Adipocyte (in vitro differentiated cells): ENCODE data around the gene MSH3.
A peak's percentile ranks its signal among the peaks of the same experiment; 100 is the strongest.
"Not testable (repeated sequence)": the region's sequence is repeated elsewhere in the genome, so short reads cannot be mapped to it uniquely, and the experiment has no call there.

Experiments
- DNase-seq: peaks from one replicate; pipeline ENCODE4 v3.0.0-alpha.2; 2015; ENCODE audit warnings: low read depth
- H3K27me3 ChIP-seq: replicated peaks from 2 replicates; pipeline ENCODE4 v1.7.0; 2013; ENCODE audit warnings: mild to moderate bottlenecking, low read length, moderate library complexity; ENCODE audit not compliant: control insufficient read depth, insufficient read depth
- H3K36me3 ChIP-seq: 2 replicates; pipeline ENCODE4 v1.7.0; 2013; ENCODE audit warnings: low read length, mild to moderate bottlenecking, moderate library complexity; ENCODE audit not compliant: control insufficient read depth, insufficient read depth, severe bottlenecking
- H3K4me1 ChIP-seq: 2 replicates; pipeline ENCODE4 v1.7.0; 2013; ENCODE audit warnings: mild to moderate bottlenecking, low read length, moderate library complexity; ENCODE audit not compliant: control insufficient read depth, insufficient read depth
- H3K4me3 ChIP-seq: 2 replicates; pipeline ENCODE4 v1.7.0; 2013; ENCODE audit warnings: mild to moderate bottlenecking, low read length, moderate library complexity
- H3K9ac ChIP-seq: 2 replicates; pipeline ENCODE4 v1.7.0; 2013; ENCODE audit warnings: mild to moderate bottlenecking, low read length, moderate library complexity
- H3K9me3 ChIP-seq: 2 replicates; pipeline ENCODE4 v1.7.0; 2013; ENCODE audit warnings: mild to moderate bottlenecking, low read length, moderate library complexity; ENCODE audit not compliant: control insufficient read depth

Gene MSH3

GRCh38 chr5:80881726-80882125 lies 227.3 kb downstream of the MSH3 start:
- H3K9me3 ChIP-seq = no peaks in the 10 kb centered on the region
- no peaks in the 10 kb centered on the region for H3K27me3 ChIP-seq
- peaks cover 8% of the 10 kb centered on the region for H3K4me1 ChIP-seq
- DNase-seq = no peak
- H3K36me3 ChIP-seq = peaks cover 11% of the 10 kb centered on the region
- no peak overlapping the region for H3K9ac ChIP-seq
- no peak overlapping the region for H3K4me3 ChIP-seq

GRCh38 chr5:80883390-80883789 lies 228.9 kb downstream of the MSH3 start:
- not testable (repeated sequence) for H3K9me3 ChIP-seq, H3K27me3 ChIP-seq, H3K4me1 ChIP-seq, H3K36me3 ChIP-seq, H3K9ac ChIP-seq, DNase-seq, H3K4me3 ChIP-seq

GRCh38 chr5:80884086-80884813 lies 229.8 kb downstream of the MSH3 start:
- Histone ChIP-seq H3K27me3 (no peaks in the 10 kb centered on the region), H3K4me3 (no peak overlapping the region), H3K4me1 (peaks cover 8% of the 10 kb centered on the region), H3K36me3 (peaks cover 3% of the 10 kb centered on the region), H3K9me3 (no peaks in the 10 kb centered on the region), H3K9ac (no peak overlapping the region)
- no peak for DNase-seq

GRCh38 chr5:80884929-80885328 lies 230.5 kb downstream of the MSH3 start:
- H3K9ac ChIP-seq = no peak overlapping the region
- H3K9me3 ChIP-seq = no peaks in the 10 kb centered on the region
- DNase-seq = peak; percentile 8
- H3K36me3 ChIP-seq = peaks cover 3% of the 10 kb centered on the region
- H3K4me3 ChIP-seq = no peak overlapping the region
- H3K4me1 ChIP-seq = peaks cover 8% of the 10 kb centered on the region
- no peaks in the 10 kb centered on the region for H3K27me3 ChIP-seq

GRCh38 chr5:80885396-80886000 lies 231.0 kb downstream of the MSH3 start:
- no peak overlapping the region for H3K9ac ChIP-seq
- H3K4me3 ChIP-seq = no peak overlapping the region
- DNase-seq = peak; percentile 27

GRCh38 chr5:80894083-80894482 lies 239.6 kb downstream of the MSH3 start:
- Histone ChIP-seq H3K36me3 (peaks cover 1% of the 10 kb centered on the region), H3K9ac (no peak overlapping the region), H3K4me1 (no peaks in the 10 kb centered on the region), H3K27me3 (no peaks in the 10 kb centered on the region), H3K4me3 (no peak overlapping the region), H3K9me3 (no peaks in the 10 kb centered on the region)
- DNase-seq = no peak

More at GRCh38 chr5:80885396-80886000, 231.0 kb downstream of the MSH3 start:
- Histone ChIP-seq H3K36me3 (peaks cover 3% of the 10 kb centered on the region), H3K27me3 (no peaks in the 10 kb centered on the region), H3K9me3 (no peaks in the 10 kb centered on the region), H3K4me1 (peaks cover 8% of the 10 kb centered on the region)

- Histone ChIP-seq H3K9me3 (no peaks in the 10 kb centered on the region), H3K27me3 (no peaks in the 10 kb centered on the region), H3K4me3 (no peak overlapping the region), H3K36me3 (no peaks in the 10 kb centered on the region), H3K9ac (no peak overlapping the region), H3K4me1 (no peaks in the 10 kb centered on the region)
- DNase-seq = no peak
These were observed 241.1 kb downstream of the MSH3 start for GRCh38 chr5:80895523-80895922.

GRCh38 chr5:80902624-80903023 lies 248.2 kb downstream of the MSH3 start:
- H3K9ac ChIP-seq, H3K36me3 ChIP-seq, H3K27me3 ChIP-seq, H3K4me1 ChIP-seq, DNase-seq, H3K4me3 ChIP-seq, H3K9me3 ChIP-seq: not testable (repeated sequence)

- Histone ChIP-seq H3K4me1 (no peaks in the 10 kb centered on the region), H3K4me3 (no peak overlapping the region), H3K27me3 (no peaks in the 10 kb centered on the region), H3K9me3 (no peaks in the 10 kb centered on the region), H3K36me3 (no peaks in the 10 kb centered on the region), H3K9ac (no peak overlapping the region)
- no peak for DNase-seq
These were observed 250.2 kb downstream of the MSH3 start for GRCh38 chr5:80904533-80905187.

- no peak overlapping the region for H3K9ac ChIP-seq
- DNase-seq = no peak
- H3K4me1 ChIP-seq = no peaks in the 10 kb centered on the region
- no peaks in the 10 kb centered on the region for H3K36me3 ChIP-seq
- no peaks in the 10 kb centered on the region for H3K27me3 ChIP-seq
- H3K9me3 ChIP-seq = no peaks in the 10 kb centered on the region
- H3K4me3 ChIP-seq = no peak overlapping the region
These were observed 251.0 kb downstream of the MSH3 start for GRCh38 chr5:80905405-80905804.

- Histone ChIP-seq H3K27me3 (no peaks in the 10 kb centered on the region), H3K4me3 (no peak overlapping the region), H3K9me3 (no peaks in the 10 kb centered on the region), H3K36me3 (no peaks in the 10 kb centered on the region), H3K4me1 (no peaks in the 10 kb centered on the region), H3K9ac (no peak overlapping the region)
- DNase-seq = no peak
These were observed 258.0 kb downstream of the MSH3 start for GRCh38 chr5:80912479-80912878.
